IPS-18a (cell line): ENCODE measurements around the gene CDH1.
"Not testable (repeated sequence)": the region's sequence is repeated elsewhere in the genome, so short reads cannot be mapped to it uniquely, and the experiment has no call there.

Experiments
- H3K27ac ChIP-seq: one replicate; pipeline ENCODE4 v1.5.1; 2013; ENCODE audit warnings: low read length
- H3K27me3 ChIP-seq: one replicate; pipeline ENCODE4 v1.6.1; 2013; ENCODE audit warnings: mild to moderate bottlenecking, low read length; ENCODE audit not compliant: control insufficient read depth, insufficient read depth
- H3K36me3 ChIP-seq: one replicate; pipeline ENCODE4 v1.6.1; 2013; ENCODE audit warnings: low read depth, low read length; ENCODE audit not compliant: control insufficient read depth
- H3K4me1 ChIP-seq: one replicate; pipeline ENCODE4 v1.6.1; 2013; ENCODE audit warnings: low read depth, low read length; ENCODE audit not compliant: control insufficient read depth
- H3K4me3 ChIP-seq: one replicate; pipeline ENCODE4 v1.5.1; 2013; ENCODE audit warnings: low read length
- H3K9ac ChIP-seq: one replicate; pipeline ENCODE4 v1.6.1; 2013; ENCODE audit warnings: mild to moderate bottlenecking, low read length, moderate library complexity
- H3K9me3 ChIP-seq: one replicate; pipeline ENCODE4 v1.6.1; 2013; ENCODE audit warnings: low read depth, low read length; ENCODE audit not compliant: control insufficient read depth

The CDH1 gene

DNA sequence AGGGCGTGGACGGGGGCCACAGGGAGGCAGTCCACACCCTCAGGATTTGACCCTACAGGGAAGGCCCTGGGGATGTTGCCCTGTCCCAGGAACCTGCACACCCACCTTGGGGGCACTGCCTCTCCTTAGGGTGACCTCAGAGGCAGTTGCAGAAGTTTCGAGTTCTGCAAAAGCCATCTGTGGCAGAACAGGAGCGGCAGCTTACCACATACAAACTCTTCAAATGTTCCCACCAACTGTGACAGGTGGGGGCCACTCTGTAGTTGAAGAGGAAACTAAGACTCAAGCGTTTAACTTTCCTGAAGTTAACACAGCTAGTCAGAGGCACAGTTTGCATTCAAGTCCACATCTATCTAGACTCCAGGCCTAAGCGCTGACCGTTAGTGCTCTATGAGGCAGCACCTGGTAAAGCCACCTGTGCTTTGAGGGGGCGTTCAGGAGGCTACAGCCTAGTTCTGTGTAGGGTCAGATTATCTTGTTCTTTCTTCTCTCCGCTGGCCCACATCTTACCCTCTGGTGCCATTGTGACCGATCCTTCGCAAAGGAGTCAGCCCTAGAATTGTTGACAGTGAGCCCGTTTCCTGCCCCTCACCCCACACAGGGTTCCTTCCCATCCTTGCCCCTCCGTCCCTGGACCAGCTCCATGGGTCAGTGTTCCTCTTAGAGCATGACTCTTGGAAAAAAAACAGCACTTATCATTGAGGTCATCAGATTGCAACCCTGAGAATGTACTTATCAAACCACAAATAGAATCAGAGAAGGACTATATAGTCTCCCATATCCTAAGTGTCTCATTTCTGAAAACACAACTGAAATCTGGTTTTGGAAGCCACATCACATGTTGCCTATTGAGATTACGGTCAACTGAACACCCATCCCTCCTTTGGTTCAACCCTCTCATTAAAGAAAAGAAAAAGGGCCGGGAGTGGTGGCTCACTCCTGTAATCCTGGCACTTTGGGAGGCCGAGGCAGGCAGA is 45.4 kb downstream of the CDH1 start:
- Histone ChIP-seq H3K4me1 (peaks cover 21% of the 10 kb centered on the region), H3K9ac (no peak overlapping the region), H3K9me3 (no peaks in the 10 kb centered on the region), H3K4me3 (no peak overlapping the region), H3K27me3 (no peaks in the 10 kb centered on the region), H3K36me3 (peaks cover 5% of the 10 kb centered on the region), H3K27ac (no peak overlapping the region)

DNA sequence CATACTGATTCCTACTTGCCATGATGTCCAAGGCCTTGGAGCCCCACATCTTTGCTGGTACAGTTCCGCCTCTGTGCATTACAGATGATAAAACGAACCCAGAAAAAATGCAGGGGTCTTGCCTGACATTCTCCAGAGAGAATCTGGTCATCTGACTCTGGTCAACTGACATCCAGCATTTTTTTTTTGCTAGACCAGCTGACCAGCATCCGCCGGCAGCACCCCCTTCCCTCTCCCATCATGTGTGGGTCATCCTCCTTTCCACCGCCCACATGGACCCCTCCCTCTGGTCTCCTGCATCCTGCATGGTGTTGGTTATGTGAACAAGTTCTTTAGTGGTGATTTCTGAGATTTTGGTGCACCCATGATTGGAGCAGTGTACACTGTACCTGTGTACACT is 47.1 kb downstream of the CDH1 start:
- Histone ChIP-seq H3K9me3 (no peaks in the 10 kb centered on the region), H3K4me1 (peaks cover 10% of the 10 kb centered on the region), H3K36me3 (peaks cover 7% of the 10 kb centered on the region), H3K9ac (no peak overlapping the region), H3K27me3 (no peaks in the 10 kb centered on the region), H3K27ac (no peak overlapping the region), H3K4me3 (no peak overlapping the region)

DNA sequence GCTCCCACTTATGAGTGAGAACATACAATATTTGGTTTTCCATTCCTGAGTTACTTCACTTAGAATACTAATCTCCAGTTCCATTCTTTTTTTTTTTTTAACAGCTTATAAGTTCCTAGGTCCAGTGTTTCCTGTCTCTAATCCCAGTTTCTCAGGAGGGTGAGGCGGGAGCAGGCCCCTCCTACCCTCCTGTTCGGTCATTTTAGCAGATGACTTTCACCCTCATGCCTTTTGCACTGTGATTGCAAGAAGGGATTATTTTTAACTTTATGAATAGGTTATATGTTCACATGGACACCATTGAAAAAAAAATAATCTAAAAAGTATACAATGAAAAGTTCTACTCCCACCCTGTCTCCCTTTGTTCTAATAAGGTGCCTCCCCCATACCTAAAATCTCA is 47.6 kb downstream of the CDH1 start:
- Histone ChIP-seq H3K27me3 (no peaks in the 10 kb centered on the region), H3K9me3 (no peaks in the 10 kb centered on the region), H3K36me3 (peaks cover 7% of the 10 kb centered on the region), H3K27ac (no peak overlapping the region), H3K9ac (no peak overlapping the region), H3K4me3 (no peak overlapping the region), H3K4me1 (peaks cover 10% of the 10 kb centered on the region)

DNA sequence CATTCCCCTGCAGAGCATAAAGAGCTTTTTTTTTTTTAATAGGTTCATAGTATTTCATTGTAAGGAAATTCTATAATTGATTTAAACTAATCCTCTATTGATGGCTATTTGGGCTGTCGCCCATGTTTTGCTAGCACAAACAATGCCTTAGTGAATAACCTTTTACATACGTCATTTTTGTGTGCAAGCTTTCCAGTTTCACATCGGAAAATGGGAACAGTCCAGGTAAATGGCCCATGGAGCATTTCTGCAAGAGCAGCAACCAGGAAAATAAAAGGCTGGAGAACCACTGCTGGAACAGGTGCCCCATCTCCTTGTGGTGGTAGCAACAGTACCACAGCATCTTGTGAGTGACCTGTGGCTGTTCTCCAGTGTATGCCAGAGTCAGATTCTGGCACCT is 48.6 kb downstream of the CDH1 start:
- peaks cover 7% of the 10 kb centered on the region for H3K36me3 ChIP-seq
- H3K4me1 ChIP-seq: peaks cover 16% of the 10 kb centered on the region
- no peak overlapping the region for H3K4me3 ChIP-seq
- no peaks in the 10 kb centered on the region for H3K9me3 ChIP-seq
- no peaks in the 10 kb centered on the region for H3K27me3 ChIP-seq
- no peak overlapping the region for H3K27ac ChIP-seq
- H3K9ac ChIP-seq: no peak overlapping the region

DNA sequence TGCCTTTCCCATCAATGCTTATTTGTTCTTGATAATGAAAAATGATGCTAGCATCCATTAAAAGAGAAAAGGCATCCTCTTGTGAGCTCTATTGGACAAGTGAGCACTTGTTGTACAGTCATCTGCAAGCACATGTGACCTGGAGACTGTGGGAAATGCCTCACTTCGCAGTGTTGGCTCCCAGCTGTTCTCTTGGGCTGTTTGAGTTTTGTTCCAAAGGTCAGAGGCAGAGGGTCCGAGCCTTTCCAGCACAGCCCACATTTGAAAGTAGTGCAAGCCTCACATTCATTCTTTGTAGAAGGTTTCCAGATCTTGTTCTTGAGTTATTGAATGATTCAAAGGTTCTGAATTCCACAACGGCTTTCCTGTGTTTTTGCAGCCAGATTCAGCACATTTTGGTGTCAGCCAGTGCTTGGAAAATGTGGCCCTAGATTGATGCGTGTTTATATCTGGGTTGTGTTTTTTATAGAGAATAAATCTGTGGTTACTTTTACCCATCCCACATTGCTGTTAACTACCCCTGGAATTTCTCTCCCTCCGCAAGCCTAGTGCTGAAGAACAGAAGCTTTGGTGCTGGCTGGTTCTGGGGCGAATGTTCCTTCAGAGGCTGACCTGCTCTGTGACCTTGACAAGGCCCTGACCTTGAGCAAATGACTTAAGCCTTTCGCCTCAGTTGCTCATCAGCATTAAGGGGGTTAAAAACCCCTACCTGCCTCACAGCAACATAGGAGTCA is 49.8 kb downstream of the CDH1 start:
- H3K27ac ChIP-seq: no peak overlapping the region
- H3K4me1 ChIP-seq: peaks cover 22% of the 10 kb centered on the region
- H3K9me3 ChIP-seq: no peaks in the 10 kb centered on the region
- H3K9ac ChIP-seq: no peak overlapping the region
- peaks cover 7% of the 10 kb centered on the region for H3K36me3 ChIP-seq
- no peak overlapping the region for H3K4me3 ChIP-seq
- no peaks in the 10 kb centered on the region for H3K27me3 ChIP-seq

DNA sequence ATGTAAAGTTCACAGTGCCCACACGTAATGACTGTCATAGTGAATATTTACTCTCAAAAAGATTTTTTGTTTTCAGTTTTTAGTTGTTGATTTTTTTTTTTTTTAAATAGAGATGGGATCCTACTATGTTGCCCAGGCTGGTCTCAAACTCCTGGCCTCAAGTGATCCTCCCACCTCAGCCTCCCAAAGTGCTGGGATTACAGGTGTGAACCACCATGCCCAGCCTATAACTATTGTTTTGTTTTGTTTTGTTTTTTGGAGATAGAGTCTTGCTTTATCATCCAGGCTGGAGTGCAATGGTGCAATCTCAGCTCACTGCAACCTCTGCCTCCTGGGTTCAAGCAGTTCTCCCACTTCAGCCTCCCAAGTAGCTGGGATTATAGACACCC is 50.3 kb downstream of the CDH1 start:
- H3K4me1 ChIP-seq: peaks cover 23% of the 10 kb centered on the region
- H3K9me3 ChIP-seq, H3K4me3 ChIP-seq, H3K9ac ChIP-seq, H3K27me3 ChIP-seq, H3K36me3 ChIP-seq, H3K27ac ChIP-seq: not testable (repeated sequence)

DNA sequence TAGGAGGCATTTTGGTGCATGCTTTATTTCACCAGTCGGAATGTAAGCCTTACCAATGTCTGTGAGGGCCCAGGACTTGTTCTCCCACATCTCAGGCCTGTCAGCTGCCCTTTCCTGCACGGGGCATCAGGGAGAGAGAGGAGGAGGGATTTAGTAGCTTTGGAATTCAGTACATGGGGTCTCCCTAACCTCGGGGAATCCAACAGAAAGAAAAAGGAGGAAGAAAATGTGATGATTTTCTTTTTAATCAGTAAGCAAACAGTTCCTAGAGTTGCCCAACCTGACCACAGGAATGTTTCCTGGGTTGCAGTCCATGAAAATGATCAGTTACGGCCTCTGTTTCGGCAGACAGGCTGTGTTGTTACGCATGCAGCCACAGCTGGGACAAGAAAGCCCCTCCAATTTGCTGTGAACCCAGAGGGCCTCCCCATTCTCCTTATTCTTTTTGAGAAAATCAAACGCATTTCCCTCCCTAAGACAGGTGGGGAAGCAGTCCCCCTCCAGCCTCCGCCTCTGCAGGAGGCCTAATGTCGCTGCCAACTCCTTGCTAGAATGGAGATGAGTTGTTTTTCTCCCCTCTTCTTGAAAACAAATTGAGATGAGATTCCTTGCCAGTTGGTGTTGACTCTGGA is 53.2 kb downstream of the CDH1 start:
- no peak overlapping the region for H3K4me3 ChIP-seq
- no peaks in the 10 kb centered on the region for H3K9me3 ChIP-seq
- peaks cover 7% of the 10 kb centered on the region for H3K36me3 ChIP-seq
- peak overlapping the region; percentile 80 for H3K27ac ChIP-seq
- peak overlapping the region; percentile 21 for H3K9ac ChIP-seq
- H3K27me3 ChIP-seq: no peaks in the 10 kb centered on the region
- peaks cover 35% of the 10 kb centered on the region for H3K4me1 ChIP-seq

DNA sequence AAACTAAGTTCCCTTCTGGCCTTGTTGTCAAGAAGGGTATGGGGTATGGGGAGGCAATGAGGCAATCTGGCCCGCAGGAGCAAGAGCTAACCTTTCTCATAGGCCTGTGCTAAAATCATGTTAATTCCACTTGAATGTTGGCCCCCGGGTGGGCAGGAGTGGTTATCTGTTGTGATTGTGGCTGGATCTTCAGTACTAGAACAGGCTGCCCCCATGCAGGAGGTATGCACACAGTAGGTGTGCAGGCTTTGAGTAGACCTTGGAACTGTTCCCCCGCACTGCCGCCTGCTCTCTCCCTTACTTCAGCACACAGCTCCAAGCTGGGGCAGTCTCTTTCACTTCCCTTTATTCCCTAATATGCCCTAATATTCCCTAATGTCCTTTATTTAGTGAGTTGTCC is 53.9 kb downstream of the CDH1 start:
- H3K4me3 ChIP-seq: no peak overlapping the region
- peak overlapping the region; percentile 21 for H3K9ac ChIP-seq
- H3K4me1 ChIP-seq: peaks cover 35% of the 10 kb centered on the region
- no peaks in the 10 kb centered on the region for H3K27me3 ChIP-seq
- H3K9me3 ChIP-seq: no peaks in the 10 kb centered on the region
- peaks cover 4% of the 10 kb centered on the region for H3K36me3 ChIP-seq
- H3K27ac ChIP-seq: peak overlapping the region; percentile 80

DNA sequence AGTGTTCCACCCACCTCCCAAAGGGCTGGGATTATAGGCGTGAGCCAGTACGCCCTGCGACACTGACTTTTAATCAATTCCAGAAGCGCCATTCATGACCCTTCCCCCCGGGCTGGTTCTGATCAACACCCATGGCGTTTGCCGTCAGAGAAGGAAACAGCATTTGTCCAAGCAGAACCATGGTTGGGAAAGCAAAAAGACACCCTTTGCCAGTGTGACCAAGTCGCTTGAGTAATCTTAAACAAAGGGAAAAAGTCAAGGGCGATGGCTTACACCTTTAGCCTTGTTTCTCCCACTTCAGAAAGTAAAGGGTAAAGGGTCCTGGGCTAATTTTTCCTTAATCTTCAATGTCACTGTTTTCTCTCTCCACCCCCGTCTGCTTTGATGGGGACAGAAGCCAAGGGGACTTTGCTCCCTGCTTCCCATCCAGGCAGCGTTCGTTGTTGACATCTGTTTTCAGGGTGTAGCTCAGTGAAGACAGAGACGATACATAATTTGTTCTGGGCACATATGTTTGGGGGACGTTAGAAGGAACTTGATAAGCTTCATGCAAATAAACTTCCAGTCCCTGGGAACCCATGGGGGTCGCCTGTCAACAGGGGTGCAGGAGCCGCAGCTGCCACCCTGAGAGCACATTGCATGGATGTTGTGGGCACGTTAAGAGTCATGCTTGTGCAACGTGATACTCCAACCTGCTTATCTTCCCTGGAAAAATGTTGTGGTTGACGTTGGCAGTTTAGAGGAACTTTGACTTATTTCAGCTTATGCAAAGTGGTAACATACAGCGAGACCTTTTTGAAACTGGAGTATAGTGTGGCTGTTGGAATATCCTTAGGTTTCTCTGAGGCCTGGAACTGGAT is 55.6 kb downstream of the CDH1 start:
- Histone ChIP-seq H3K9me3 (no peaks in the 10 kb centered on the region), H3K27ac (no peak overlapping the region), H3K36me3 (peaks cover 3% of the 10 kb centered on the region), H3K9ac (no peak overlapping the region), H3K4me3 (no peak overlapping the region), H3K27me3 (no peaks in the 10 kb centered on the region), H3K4me1 (peaks cover 35% of the 10 kb centered on the region)

DNA sequence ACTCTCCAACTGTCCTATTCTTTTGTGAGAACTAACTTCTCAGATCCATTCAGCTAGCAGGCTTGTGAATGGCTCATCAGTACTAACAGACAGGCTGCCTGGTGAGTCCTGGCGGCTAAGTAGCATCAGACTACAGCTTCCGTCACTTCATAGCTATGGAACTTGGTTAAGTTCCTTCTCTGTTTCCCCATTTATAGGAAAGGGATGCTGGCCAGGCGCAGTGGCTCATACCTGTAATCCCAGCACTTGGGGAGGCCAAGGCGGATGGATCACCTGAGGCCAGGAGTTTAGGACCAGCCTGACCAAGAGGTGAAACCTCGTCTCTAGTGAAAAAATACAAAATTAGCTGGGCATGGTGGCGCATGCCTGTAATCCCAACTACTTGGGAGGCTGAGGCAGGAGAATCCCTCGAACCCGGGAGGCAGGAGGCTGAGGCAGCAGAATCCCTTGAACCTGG is 56.3 kb downstream of the CDH1 start:
- Histone ChIP-seq H3K9ac (no peak overlapping the region), H3K27ac (no peak overlapping the region), H3K9me3 (no peaks in the 10 kb centered on the region), H3K4me1 (peaks cover 41% of the 10 kb centered on the region), H3K27me3 (no peaks in the 10 kb centered on the region), H3K36me3 (no peaks in the 10 kb centered on the region), H3K4me3 (no peak overlapping the region)

DNA sequence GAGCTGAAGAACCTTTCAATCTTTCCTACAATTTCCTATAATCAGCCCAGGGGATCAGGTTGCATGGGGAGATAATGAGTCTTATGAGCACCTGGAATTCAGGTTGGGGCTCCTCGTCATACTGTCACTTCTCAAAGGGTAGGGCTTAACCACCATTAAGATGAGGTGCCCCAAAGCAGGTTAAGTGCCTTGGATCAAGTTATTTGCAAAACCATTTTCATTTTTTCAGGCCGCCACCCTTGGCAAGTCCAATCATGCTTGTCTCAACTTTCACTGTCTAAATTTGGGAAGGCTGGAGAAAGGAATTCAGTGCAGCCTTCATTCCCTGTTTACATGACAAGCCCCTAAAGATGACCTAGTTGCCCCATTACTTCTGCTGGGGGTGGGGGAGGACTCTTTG is 61.3 kb downstream of the CDH1 start:
- Histone ChIP-seq H3K9me3 (no peaks in the 10 kb centered on the region), H3K27me3 (no peaks in the 10 kb centered on the region), H3K36me3 (peaks cover 15% of the 10 kb centered on the region), H3K27ac (no peak overlapping the region), H3K4me1 (peaks cover 14% of the 10 kb centered on the region), H3K9ac (no peak overlapping the region), H3K4me3 (no peak overlapping the region)
